HG03460 (cell line): ENCODE measurements around the gene SMARCB1.

ENCODE experiments used
- ATAC-seq: cut with Tn5 transposase; IDR thresholded peaks from one replicate; pipeline ENCODE4 v1.9.1; 2021; ENCODE audit not compliant: unreplicated experiment

The SMARCB1 gene

GRCh38 chr22:23760056-23760455 lies 26.7 kb upstream of the SMARCB1 start:
- no peak for ATAC-seq

- no peak for ATAC-seq
These were observed 23.8 kb upstream of the SMARCB1 start, which contains the start of gene C22orf15 for GRCh38 chr22:23762842-23763578. TSS of gene C22orf15 (plus strand) at chr22:23762990. CDS start at chr22:23763307, 317 bp downstream.

- ATAC-seq = no peak
These were observed 23.2 kb upstream of the SMARCB1 start for GRCh38 chr22:23763579-23763945.

- no peak for ATAC-seq
These were observed 22.8 kb upstream of the SMARCB1 start for GRCh38 chr22:23763954-23764353.

GRCh38 chr22:23764899-23765881 lies 21.6 kb upstream of the SMARCB1 start:
- no peak for ATAC-seq

GRCh38 chr22:23767303-23767672 lies 19.5 kb upstream of the SMARCB1 start:
- ATAC-seq = no peak

- peak; percentile 48 for ATAC-seq
These were observed 18.9 kb upstream of the SMARCB1 start, which contains the start of gene CHCHD10 for GRCh38 chr22:23767673-23768548. TSS of gene CHCHD10 (minus strand) at chr22:23767972. CDS start at chr22:23767874, 98 bp downstream.

- ATAC-seq = no peak
These were observed 17.3 kb upstream of the SMARCB1 start for GRCh38 chr22:23769321-23769965.

GRCh38 chr22:23772315-23772648 lies 14.5 kb upstream of the SMARCB1 start:
- no peak for ATAC-seq

- ATAC-seq = no peak
These were observed 13.9 kb upstream of the SMARCB1 start, which contains the start of gene MMP11 for GRCh38 chr22:23772649-23773473. TSS of gene MMP11 (plus strand) at chr22:23772849. CDS start at chr22:23772871, 22 bp downstream.

GRCh38 chr22:23773483-23774113 lies 13.2 kb upstream of the SMARCB1 start:
- ATAC-seq = no peak

- ATAC-seq = no peak
These were observed 12.4 kb upstream of the SMARCB1 start for GRCh38 chr22:23774114-23774921.

- no peak for ATAC-seq
These were observed 11.8 kb upstream of the SMARCB1 start for GRCh38 chr22:23774922-23775436.

- ATAC-seq = no peak
These were observed 10.9 kb upstream of the SMARCB1 start for GRCh38 chr22:23775779-23776375.

GRCh38 chr22:23777776-23778576 lies 8.8 kb upstream of the SMARCB1 start:
- no peak for ATAC-seq

- ATAC-seq = no peak
These were observed 8.2 kb upstream of the SMARCB1 start for GRCh38 chr22:23778577-23778900.

- no peak for ATAC-seq
These were observed 7.7 kb upstream of the SMARCB1 start for GRCh38 chr22:23779083-23779482.
